Glomerular visceral epithelial cell (primary cell): Measurements from ENCODE around the gene CEP85.

Experiments
- DNase-seq: peaks from one replicate; pipeline ENCODE4 v3.0.0-alpha.2; 2016; ENCODE audit errors: extremely low spot score

Gene CEP85

GRCh38 chr1:26278724-26279455 lies 44.9 kb downstream of the CEP85 start:
- peak; percentile 47 for DNase-seq

- DNase-seq = peak; percentile 82
Observed at GRCh38 chr1:26279456-26280332, 45.7 kb downstream of the CEP85 start, which contains the start of gene SH3BGRL3. SH3BGRL3 (plus strand) TSS chr1:26280086; CDS start chr1:26280156, 70 bp downstream.

GRCh38 chr1:26280333-26281042 lies 46.5 kb downstream of the CEP85 start:
- DNase-seq = peak; percentile 66

- no peak for DNase-seq
Observed at GRCh38 chr1:26281091-26281958, 47.3 kb downstream of the CEP85 start.

GRCh38 chr1:26281971-26282370 lies 48.0 kb downstream of the CEP85 start:
- no peak for DNase-seq

- no peak for DNase-seq
Observed at GRCh38 chr1:26282401-26282918, 48.5 kb downstream of the CEP85 start.

GRCh38 chr1:26283279-26283853 lies 49.4 kb downstream of the CEP85 start:
- DNase-seq = no peak

- DNase-seq = no peak
Observed at GRCh38 chr1:26283871-26284596, 50.0 kb downstream of the CEP85 start.

- DNase-seq = peak; percentile 88
Observed at GRCh38 chr1:26284597-26285347, 50.8 kb downstream of the CEP85 start.

GRCh38 chr1:26285366-26286063 lies 51.5 kb downstream of the CEP85 start:
- DNase-seq = no peak

- DNase-seq = no peak
Observed at GRCh38 chr1:26286064-26286416, 52.0 kb downstream of the CEP85 start.

GRCh38 chr1:26287033-26287711 lies 53.2 kb downstream of the CEP85 start:
- peak; percentile 35 for DNase-seq

- DNase-seq = no peak
Observed at GRCh38 chr1:26287811-26288210, 53.8 kb downstream of the CEP85 start.

GRCh38 chr1:26288311-26288941 lies 54.4 kb downstream of the CEP85 start:
- DNase-seq = no peak

- no peak for DNase-seq
Observed at GRCh38 chr1:26289158-26290059, 55.4 kb downstream of the CEP85 start.

- no peak for DNase-seq
Observed at GRCh38 chr1:26290122-26290881, 56.3 kb downstream of the CEP85 start.
